NCI-H1105 treated with DMSO at 0.1 percent for 48 hours (cell line): ENCODE measurements around the gene CNIH3.
"Not testable (repeated sequence)": the region's sequence is repeated elsewhere in the genome, so short reads cannot be mapped to it uniquely, and the experiment has no call there.

Source experiments
- DNase-seq: peaks from one replicate; lab custom pipeline; 2025; lab: John Stamatoyannopoulos, UW

Gene CNIH3

DNA sequence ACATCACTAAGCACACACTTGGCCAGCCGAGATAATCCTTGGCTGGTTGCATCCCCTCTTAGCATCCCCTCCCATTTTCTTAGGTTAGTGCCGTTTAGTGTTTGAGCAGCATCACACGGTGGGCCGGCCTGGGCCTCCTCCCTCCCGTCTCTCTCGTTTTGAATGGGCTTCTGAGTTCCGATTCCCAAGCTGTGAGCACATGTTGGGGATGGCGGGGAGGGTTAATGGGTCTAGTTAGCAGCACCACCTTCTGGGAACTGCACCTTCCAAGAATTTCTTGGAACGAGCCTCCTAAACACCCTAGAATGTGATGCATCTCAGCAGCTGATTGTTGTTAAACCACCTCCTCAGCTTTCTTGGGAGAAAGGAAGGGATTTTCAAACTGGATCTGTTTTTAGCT is 73.3 kb downstream of the CNIH3 start:
- DNase-seq: no peak

DNA sequence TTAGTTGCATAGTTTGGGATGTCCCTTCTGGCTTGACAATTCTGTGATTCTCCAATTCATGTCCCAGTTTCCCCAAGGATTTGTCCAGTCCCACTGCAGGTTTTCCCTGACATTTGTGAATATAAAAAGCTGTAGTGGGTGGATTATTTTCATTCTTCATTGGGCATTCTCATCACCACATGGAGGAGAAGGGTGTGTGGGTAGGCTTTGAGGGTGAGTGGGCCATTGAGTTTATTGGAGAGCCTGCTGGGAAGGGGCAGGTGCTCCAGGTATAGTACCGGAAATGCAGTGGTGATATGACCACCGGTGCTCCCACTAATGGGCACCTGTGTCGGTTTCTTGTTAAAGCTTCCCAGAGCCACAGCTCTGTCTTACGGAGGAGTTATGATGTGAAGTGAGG is 74.5 kb downstream of the CNIH3 start:
- DNase-seq: no peak

DNA sequence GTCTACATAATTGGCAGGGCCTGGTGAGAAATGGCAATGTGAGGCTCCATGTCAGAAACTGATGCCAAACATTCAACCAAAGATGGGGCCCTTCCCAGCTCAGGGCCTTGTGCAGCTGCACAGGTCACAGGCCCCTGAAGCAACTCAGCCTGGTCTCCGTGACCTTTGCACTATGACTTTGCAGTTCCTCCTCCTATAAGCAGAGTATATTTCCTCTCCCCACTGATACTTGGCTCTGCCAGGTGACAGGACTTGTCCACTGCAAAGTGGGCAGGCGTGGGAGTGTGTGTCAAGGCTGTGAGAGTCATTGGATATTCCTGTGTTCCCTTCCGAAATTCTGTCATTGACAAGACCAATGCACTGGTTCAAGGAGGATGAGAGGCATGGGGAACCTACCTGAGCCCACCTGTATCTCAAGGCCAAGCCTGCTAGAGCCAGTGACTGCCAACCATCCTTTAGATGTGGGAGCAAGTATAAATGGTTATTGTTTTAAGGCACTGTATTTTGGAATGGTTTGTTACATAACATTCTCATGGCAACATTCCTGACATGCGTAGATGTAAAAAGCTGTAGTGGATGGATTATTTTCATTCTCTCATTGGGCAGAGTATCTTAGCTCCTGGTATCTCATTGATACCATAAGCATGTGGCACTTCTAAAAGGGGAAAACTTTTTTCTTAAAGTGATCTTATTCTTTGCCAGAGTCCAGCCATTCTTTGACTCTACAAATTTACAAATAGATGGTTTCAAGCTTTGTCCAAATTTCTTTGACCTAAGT is 75.2 kb downstream of the CNIH3 start:
- no peak for DNase-seq

DNA sequence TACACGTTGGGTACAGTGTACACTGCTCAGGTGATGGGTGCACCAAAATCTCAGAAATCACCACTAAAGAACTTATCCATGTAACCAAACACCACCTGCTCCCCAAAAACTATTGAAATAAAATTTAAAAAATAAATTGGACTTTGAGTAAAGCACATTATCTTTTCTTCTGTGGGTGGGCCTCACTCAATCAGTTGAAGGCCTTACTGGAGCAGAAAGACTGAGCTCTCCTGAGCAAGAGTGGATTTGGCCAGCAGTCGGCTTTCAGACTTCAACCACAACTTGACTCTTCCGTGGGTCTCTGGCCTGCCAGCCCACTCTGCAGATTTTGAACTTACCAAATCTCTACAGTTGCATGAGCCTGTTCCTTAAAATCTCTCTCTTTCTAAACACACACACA is 78.9 kb downstream of the CNIH3 start:
- no peak for DNase-seq

DNA sequence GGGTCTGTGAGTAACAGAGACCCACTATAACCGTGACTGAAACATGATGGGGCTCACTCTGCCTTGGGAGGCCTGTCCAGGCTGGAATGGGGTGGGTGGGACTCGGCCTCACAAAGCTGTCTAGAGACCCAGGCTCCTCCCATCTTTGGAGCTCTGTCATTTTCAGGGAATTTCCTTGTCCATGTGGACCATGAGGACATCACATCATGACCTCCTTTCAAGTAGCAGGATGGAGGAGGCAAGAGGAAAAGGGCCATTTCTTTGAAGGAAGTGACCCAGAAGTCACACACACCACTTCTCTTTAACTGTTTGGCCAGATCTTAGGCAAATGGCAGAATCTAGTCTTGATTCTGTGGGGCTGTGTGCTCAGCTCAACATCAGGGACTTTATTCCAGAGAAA is 79.9 kb downstream of the CNIH3 start:
- DNase-seq: no peak

DNA sequence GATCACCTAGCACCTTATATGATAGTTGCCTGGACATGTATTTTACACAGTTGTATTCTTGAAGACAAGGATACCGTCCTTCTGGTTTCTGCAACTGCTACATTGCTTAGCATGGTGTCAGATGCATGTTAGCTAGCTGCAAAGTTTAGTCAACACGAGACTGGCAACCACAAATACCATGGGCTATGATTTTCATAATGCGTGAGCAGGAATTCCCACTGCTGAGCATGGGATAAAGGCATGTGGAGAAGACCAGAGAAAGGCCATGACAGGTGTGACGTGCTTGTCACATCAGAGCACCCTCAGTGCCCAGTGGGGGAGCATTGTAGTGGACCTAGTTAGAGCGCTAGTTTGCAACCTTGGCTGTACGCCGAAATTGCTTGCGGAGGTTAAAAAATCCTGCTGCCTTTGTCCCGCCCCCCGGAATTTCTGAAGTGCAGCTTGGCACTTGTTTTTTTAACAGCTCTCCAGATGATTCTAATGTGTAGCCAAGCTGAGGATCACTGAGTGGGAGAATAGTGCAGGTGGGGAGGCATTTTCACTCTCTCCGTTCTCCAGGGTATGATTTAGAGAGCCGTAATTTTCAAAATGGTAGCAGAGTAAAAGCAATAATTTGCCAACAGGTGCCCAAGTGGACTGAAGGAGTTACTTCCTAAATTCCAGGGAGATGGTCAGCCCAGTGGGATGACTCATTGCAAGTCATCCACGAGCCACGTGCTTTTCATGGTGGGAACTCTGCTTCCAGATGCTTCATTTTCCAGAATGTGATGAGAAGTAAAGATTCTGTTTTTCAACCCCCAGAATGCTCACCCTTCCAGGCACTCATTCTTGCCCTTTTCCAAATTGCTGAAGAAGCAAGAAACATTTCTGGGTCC is 81.0 kb downstream of the CNIH3 start:
- peak; percentile 41 for DNase-seq

DNA sequence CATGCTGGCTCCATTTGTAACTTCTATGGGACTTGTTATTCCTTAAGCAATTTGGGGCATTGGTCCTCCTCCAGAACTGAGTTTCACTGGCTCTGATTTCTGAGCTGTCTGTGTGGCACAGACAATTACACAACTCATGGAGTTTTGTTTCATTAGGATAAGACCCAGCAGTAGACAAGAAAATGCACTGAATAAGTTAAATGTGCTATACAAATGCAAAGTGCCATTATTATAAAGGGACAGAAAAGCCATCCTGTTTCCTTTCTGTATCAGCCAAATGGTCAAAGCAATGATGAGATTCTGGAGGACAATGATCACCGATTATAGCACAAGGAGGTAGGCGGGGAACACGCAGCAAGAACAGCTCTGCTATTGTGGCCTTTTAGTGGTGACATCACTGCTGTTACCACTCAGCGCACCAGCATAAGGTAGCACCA is 81.9 kb downstream of the CNIH3 start:
- DNase-seq: no peak

DNA sequence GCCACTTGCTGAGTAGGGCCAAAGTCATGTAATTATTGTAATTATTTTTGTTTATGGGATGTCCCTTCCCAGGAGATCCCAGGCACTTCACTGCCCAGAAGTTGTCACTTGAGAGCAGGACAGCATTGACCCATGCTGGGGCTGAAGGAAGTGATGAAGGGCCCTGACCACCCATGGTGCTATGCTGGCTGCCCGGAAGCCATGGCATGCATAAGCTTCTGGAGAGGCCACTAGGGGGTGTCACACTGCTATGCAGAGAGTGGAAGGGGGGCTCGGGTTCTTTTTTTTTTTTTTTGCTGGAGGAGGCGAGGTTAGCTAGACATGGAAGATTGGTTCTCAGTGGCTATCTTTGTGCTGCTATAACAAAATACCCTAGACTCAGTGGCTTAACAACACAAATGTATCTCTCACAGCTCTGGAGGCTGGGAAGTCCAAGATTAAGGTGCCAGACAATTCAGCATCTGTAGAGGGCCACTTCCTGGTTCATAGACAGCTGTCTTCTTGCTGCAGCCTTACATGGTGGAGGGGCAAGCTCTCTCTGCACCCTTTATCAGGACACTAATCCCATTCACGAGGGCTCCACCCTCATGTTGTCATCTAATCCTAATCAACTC is 84.9 kb downstream of the CNIH3 start:
- DNase-seq: no peak

DNA sequence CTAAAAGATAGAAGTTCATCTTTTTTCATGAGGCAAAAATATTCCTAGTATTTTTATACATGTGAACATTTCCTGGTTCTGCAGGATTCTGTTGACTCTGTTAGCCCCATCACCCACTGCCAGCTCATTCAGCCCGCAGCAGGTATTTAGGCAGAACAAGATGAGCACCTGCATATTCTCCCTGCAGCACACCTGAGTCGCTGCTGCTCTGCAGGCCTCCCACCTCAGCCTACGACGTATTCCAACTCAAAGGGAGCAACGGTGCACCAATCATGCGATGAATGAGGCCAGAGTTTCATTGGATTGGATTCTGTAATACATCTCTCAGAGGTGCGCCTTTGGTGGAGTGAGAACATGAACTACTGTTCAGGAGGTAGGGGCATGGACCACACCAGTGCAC is 87.6 kb downstream of the CNIH3 start:
- no peak for DNase-seq

DNA sequence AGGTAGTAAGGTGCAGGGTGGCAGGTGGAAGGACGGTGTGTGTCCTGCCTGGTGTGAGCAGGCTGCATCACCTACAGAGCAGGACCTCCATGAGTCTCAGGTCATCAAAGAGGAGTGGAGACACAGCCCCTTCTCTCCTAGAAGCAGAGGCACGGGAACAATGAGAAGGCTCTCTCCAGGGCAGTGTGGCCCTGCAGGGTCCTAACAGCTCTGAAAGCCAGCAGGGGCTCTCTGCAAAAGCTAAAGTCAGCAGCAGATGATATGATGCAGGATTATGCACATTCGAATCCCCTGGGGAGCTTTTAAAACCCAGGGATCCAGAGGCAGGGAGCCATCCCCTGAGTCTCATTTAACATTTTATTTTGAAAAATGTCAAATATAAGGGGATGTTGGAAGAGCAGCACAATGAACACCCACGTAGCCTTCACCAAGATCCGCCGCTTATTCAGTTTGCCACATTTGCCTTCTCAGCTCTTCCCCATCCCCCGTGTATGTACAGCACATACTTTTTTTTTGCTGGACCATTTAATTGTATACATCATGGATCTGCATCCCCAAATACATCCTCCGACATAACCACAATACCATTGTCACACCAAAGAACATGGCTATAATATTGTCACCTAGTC is 88.1 kb downstream of the CNIH3 start:
- no peak for DNase-seq

DNA sequence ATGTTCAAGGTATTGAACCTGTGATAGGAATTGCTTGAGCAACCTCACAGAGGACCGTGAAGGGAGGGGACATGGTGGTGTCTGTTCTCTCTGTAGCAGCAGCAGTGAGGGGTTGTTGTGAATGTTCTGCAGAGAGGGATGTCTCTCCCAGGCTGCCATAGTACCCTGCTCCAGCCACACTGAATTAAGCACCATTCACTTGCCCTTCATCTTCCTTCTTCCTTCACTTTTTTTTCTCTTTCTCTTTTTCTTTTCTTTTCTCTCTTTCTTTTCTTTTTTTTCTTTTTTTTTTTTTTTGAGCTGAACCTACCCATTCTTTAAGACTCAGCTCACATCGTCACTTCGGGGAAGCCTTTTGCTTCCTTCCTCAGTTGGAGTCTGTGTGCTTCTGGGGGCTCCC is 89.5 kb downstream of the CNIH3 start:
- no peak for DNase-seq

DNA sequence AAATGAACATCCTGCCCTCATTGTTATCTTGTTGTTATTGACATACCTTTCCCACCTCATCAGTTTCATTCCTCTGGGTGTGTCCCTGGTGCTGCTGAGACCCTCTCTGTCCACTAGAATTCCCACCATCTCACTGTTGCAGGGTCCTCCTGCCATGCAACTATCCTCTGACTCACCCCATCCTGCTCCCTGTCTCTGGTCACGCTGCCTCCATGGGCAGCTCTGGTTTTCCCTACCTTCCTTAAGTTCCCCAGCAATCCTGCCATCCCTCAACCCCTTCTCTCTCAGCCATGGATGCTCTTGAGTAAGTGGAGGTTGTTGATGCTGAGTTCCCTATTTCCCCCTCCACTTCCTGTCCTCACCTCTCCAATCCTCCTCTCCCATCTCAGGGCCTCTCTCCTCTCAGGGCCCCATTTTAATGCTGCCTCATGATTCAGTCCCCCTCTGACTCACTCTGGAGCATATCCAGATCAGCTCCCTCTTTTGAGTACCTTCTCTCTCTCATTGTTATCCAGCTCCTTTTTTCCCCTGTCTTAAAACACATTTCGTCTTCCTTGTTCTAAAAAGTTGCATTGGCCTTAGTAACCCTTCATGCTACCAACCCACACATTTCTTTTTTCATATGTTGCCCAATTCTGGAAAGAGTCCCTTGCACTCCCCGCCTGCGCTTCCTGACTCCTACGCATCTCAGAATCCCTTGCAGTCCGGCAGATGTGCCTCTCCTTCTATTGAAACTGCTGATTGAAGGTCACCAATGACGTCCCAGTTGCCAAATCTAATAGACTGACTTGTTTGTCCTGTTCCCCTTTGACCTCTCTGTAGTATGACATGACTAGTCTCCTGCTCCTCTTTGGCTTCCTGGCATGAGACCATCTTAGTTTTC is 92.0 kb downstream of the CNIH3 start:
- no peak for DNase-seq

DNA sequence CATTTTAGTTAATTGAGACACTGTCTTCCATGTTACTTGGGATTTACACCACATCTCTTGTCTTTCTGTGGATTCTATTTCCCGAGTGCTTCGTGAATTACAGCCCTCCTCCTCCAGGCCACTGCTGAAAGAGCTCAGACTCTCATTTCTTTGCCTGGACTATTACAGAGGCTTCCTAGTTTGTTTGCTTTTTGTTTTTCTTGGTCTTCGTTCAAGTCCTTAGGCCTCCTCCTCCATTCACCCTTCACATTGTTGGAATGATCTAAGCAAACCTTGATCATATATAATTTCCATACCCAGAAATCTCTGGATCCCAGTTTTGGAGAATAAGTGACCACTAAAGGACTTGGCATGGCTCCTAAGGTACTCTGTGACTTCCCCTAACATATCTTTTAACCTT is 94.1 kb downstream of the CNIH3 start:
- no peak for DNase-seq

DNA sequence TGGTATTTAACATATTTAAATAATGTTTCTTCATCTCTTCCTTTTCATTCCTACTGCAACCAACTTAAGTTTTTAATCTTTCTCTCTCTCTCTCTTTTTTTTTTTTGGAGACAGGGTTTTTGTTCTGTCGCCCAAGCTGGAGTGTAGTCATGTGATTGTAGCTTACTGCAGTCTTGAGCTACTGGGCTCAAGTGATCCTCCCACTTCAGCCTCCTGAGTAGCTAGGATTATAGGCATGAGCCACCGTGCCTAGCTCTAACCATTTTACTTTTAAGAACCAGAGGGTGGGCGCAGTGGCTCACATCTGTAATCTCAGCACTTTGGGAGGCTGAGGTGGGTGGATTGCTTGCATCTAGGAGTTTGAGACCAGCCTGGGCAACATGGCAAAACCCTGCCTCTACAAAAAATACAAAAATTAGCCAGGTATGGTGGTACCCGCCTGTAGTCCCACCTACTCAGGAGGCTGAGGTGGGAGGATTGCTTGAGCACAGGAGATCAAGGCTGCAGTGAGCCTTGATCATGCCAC is 95.2 kb downstream of the CNIH3 start:
- not testable (repeated sequence) for DNase-seq

DNA sequence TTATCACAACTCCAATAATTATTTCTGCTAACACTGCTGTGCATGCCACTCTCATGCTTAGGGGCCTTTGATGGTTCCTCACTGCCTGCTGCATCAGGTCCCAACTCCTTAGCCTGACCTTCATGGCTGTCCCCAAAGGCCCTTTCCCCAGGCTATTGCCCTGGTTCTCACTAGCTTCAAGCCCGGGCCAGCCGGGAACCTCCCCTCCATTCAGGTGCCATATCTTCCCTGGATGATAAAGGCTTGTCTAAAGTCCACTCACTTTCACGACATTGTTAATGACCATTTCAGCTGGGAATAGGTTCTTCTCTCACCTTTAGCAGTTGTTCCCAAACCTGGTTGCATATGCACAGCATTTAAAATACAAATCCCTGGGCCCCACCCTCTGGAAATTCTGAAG is 95.8 kb downstream of the CNIH3 start:
- no peak for DNase-seq

DNA sequence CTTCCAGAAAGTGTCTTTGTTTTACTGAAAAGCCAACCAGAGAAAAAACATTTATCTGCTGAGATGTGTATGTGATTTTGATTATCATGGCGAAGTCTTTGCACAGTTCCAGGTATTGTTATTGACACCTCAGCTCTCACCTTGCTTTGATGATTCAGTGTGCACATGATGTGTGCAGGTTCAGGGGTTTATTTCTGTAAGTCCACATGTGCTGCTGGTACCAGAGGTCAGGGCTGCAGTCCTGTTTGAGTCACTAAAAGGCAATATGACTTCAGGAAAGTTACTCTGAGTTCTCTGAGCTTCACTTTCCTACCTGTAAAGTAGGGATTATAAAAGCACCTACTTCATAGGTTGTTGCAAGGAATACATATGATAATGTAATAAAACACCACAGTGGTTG is 97.1 kb downstream of the CNIH3 start:
- no peak for DNase-seq

DNA sequence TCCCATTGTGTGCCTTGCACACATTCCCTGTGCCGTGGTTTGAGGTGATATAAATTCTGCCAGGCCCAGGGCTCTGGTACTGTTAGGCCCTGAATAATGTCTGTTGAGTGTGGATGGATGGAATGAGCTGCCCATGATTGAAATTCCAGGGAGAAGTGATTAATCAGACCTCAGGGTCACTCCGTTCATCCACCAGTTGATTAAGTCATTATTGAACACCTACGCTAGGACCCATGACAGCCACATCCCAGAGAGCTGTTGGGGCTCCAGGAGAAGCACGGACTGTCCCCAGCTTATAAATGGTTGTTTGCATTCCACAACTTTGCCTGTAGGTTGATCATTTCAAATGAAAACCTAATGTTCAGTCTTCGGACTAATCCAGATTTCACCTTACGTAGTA is 98.4 kb downstream of the CNIH3 start:
- DNase-seq: no peak

DNA sequence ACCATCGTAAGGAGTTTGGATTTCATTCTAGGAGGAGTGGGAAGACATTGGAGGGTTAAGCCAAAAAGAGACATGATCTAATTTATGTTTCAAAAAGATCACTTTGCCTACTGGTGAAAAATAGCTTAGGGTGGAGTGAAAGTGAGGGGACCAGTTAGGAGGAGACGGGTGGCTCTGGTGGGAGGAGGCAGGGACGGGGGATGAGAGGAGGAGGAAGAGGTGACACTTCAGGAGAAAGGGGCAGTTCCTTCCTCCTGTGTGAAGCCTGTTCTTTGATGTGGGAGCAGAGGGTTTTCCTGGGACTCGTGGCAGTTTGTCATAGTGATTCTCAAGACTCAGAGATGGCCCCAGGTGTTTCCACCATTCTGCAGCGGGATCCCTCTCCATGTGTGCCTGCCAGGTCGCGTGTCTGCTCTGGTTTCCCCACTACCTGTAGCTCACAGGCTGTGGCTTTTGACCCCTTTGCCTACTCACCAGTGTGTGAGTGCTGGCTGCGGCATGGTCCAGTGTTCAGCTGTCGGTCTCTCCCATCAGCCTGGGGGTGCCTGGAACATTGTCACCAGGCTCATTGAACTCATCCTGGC is 102.4 kb downstream of the CNIH3 start:
- no peak for DNase-seq

DNA sequence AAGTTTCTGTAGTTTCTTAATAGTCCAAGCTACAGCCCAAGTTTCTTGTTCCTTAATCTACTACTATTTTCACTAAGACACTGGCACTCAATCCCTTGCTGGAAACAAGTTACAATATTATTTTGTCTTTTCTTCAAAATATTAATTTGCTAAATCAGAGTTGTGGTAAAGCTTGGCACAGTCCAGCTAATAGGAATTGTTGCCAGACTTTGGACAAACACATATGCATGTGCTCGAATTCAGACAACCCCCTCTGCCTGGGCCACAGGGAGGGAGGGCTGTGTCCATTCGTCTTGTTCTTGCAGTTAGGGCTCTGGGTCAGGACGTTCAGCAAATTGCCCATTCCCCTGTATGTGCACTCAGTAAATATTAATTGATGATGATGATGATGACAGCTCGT is 103.6 kb downstream of the CNIH3 start:
- DNase-seq: no peak

DNA sequence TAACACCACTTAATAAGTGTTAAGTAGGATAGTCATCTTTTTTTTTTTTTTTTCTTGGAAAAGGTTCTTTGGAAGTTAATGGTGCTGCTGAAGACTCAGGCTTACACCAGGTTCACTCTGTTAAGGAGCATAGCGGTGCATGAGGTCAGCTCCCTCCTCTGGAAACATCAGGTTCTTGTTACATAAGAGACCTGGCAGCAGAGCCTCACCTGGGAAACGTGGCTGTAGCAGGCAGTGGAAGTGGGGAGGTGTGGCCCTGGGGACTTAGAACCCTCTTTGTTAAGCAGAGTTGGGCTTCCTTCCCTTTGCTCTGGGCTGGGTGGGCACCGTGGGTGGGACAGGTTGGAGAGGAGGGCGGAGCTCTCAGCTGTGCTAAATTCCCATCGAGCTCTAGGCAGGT is 104.1 kb downstream of the CNIH3 start:
- DNase-seq: no peak

DNA sequence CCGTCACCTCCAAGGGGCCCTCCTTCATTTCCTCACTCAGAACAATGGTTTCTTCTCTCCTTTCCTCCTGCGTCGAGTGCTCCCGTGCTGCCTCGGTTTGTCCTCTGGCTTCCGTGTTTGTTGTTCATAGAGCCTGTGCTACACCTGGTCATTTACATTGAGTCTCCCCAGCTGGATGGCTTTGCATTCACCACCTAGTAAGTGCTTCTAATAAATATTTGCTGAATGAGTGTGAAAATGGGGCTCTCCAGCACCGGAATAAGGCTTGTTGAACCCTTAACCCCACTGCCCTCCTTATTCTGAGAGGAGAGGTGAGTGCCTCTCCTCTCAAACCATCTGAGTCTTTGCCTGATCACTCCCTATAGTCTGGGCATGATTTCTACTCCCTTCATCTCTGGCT is 104.9 kb downstream of the CNIH3 start:
- DNase-seq: no peak
